GM12874 (cell line): ENCODE data around the gene DCTPP1.

Experiments used
- TF ChIP-seq, protein P1 (sequence below): IDR thresholded peaks from 2 replicates; pipeline ENCODE4 v1.5.1; 2011; ENCODE audit warnings: low read depth, mild to moderate bottlenecking, control low read depth, low read length, moderate library complexity; ENCODE audit not compliant: insufficient read depth

The DCTPP1 gene

DNA sequence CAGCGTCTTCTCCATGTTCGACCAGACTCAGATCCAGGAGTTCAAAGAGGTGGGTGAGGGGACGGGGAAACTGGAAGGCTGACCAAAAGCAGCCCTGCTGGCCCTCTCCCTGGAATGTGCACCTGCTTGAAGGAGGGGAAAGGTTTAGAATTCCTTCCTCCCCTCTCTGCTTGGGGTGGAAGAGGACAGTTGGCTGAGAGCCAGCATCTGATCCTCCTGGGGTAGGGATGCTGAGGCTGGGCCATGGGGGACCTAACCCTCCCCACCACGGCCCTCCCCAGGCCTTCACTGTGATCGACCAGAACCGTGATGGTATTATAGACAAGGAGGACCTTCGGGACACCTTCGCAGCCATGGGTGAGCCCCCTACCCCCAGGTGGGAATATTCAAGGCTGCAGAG, 54.0 kb downstream of the DCTPP1 start:
- TF ChIP-seq, protein P1, sequence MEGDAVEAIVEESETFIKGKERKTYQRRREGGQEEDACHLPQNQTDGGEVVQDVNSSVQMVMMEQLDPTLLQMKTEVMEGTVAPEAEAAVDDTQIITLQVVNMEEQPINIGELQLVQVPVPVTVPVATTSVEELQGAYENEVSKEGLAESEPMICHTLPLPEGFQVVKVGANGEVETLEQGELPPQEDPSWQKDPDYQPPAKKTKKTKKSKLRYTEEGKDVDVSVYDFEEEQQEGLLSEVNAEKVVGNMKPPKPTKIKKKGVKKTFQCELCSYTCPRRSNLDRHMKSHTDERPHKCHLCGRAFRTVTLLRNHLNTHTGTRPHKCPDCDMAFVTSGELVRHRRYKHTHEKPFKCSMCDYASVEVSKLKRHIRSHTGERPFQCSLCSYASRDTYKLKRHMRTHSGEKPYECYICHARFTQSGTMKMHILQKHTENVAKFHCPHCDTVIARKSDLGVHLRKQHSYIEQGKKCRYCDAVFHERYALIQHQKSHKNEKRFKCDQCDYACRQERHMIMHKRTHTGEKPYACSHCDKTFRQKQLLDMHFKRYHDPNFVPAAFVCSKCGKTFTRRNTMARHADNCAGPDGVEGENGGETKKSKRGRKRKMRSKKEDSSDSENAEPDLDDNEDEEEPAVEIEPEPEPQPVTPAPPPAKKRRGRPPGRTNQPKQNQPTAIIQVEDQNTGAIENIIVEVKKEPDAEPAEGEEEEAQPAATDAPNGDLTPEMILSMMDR = no peak

DNA sequence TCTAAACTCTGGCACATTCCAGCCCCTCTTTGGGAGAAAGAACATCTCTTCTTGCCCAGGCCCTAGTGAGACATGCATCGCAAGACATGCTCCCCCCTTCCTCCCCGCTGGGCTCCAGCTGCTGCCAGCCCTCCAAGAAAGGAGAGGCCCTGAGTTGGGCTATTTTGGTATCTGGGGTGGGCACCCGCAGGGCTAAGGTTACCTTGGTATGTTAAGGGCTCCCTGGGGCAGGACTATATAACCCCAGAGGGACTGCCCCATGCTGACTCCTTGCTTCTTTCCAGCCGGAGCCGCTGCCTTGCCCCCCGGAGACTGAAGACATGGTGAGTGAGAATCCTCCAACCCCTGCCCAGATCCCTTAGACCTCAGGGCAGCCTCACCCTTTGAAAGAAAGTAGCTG, 55.3 kb downstream of the DCTPP1 start, which contains the start of gene MYL11:
Gene MYL11 (plus strand): TSS at position 265 of the 400 bp plus-strand sequence. CDS start 56 bp downstream, at position 321.
- TF ChIP-seq, protein P1 = no peak
